ENCODE results near the gene TYROBP. TPM values are rescaled to one million over a fixed set of nuclear protein-coding genes. Genes with fewer than 3 reads are reported as not detected.
A peak's percentile ranks its signal among the peaks of the same experiment; 100 is the strongest.
"Not testable (repeated sequence)": the region's sequence is repeated elsewhere in the genome, so short reads cannot be mapped to it uniquely, and the experiment has no call there.

Gene TYROBP
- total RNA-seq, 2 experiments from 2014 or later = 10.6 to 11.2 TPM

GRCh38 chr19:35919306-35919705 lies 11.2 kb upstream of the TYROBP start:
- ATAC-seq (ENCODE audit: low read depth) (no peak), DNase-seq (no peak)
- no peaks in the 10 kb centered on the region for H3K27me3 Mint-ChIP-seq
- peaks cover 3% of the 10 kb centered on the region for H3K4me1 Mint-ChIP-seq
- POLR2A ChIA-PET = no interaction called here
- H3K27ac Mint-ChIP-seq = no peak overlapping the region
- no peaks in the 10 kb centered on the region for H3K9me3 Mint-ChIP-seq
- no peaks in the 10 kb centered on the region for H3K36me3 Mint-ChIP-seq
- H3K4me3 Mint-ChIP-seq = no peak overlapping the region

GRCh38 chr19:35915443-35915842 lies 7.3 kb upstream of the TYROBP start:
- POLR2A ChIA-PET = no interaction called here
- Mint-ChIP-seq H3K9me3 (no peaks in the 10 kb centered on the region), H3K27ac (no peak overlapping the region), H3K4me3 (no peak overlapping the region), H3K27me3 (no peaks in the 10 kb centered on the region), H3K36me3 (no peaks in the 10 kb centered on the region), H3K4me1 (peaks cover 7% of the 10 kb centered on the region)
- no peak for DNase-seq
- no peak for ATAC-seq (ENCODE audit: low read depth)

- DNase-seq (no peak), ATAC-seq (ENCODE audit: low read depth) (no peak)
- H3K4me1 Mint-ChIP-seq = peaks cover 18% of the 10 kb centered on the region
- H3K27me3 Mint-ChIP-seq = no peaks in the 10 kb centered on the region
- H3K27ac Mint-ChIP-seq = no peak overlapping the region
- H3K4me3 Mint-ChIP-seq = no peak overlapping the region
- no peaks in the 10 kb centered on the region for H3K36me3 Mint-ChIP-seq
- POLR2A ChIA-PET = interaction anchor here (1.0 kb wide), 1 partner anchor 173 kb away, joined by 3 read pairs; no protein-coding TSS in a partner anchor
- no peaks in the 10 kb centered on the region for H3K9me3 Mint-ChIP-seq
Measured at GRCh38 chr19:35913589-35913988, 5.5 kb upstream of the TYROBP start.

GRCh38 chr19:35911790-35912189 lies 3.7 kb upstream of the TYROBP start:
- Mint-ChIP-seq H3K4me1 (peaks cover 18% of the 10 kb centered on the region), H3K27ac (no peak overlapping the region), H3K27me3 (no peaks in the 10 kb centered on the region), H3K9me3 (no peaks in the 10 kb centered on the region), H3K4me3 (no peak overlapping the region), H3K36me3 (no peaks in the 10 kb centered on the region)
- POLR2A ChIA-PET = interaction anchor here (0.8 to 1.8 kb wide), 2 partner anchors 8 to 19 kb away, joined by 5 to 7 read pairs; no protein-coding TSS in a partner anchor
- ATAC-seq (ENCODE audit: low read depth) = peak; percentile 11
- DNase-seq = no peak

- DNase-seq (no peak), ATAC-seq (ENCODE audit: low read depth) (no peak)
- H3K4me3 Mint-ChIP-seq = no peak overlapping the region
- H3K9me3 Mint-ChIP-seq = no peaks in the 10 kb centered on the region
- no peaks in the 10 kb centered on the region for H3K36me3 Mint-ChIP-seq
- POLR2A ChIA-PET = interaction anchor here (1.8 kb wide), 1 partner anchor 20 kb away, joined by 7 read pairs; no protein-coding TSS in a partner anchor
- no peak overlapping the region for H3K27ac Mint-ChIP-seq
- H3K4me1 Mint-ChIP-seq = peaks cover 18% of the 10 kb centered on the region
- H3K27me3 Mint-ChIP-seq = no peaks in the 10 kb centered on the region
Measured at GRCh38 chr19:35911173-35911572, 3.1 kb upstream of the TYROBP start.

- H3K9me3 Mint-ChIP-seq; H3K36me3 Mint-ChIP-seq; H3K4me3 Mint-ChIP-seq; DNase-seq; ATAC-seq (ENCODE audit: low read depth); H3K27me3 Mint-ChIP-seq; H3K27ac Mint-ChIP-seq: not testable (repeated sequence)
- POLR2A ChIA-PET = interaction anchor here (0.6 kb wide), 1 partner anchor 415 kb away, joined by 3 read pairs; no protein-coding TSS in a partner anchor
- H3K4me1 Mint-ChIP-seq = peaks cover 17% of the 10 kb centered on the region
Measured at GRCh38 chr19:35910355-35910754, 2.3 kb upstream of the TYROBP start.

- ATAC-seq (ENCODE audit: low read depth) (peak; percentile 33), DNase-seq (no peak)
- no peaks in the 10 kb centered on the region for H3K9me3 Mint-ChIP-seq
- peak overlapping the region; percentile 7 for H3K4me3 Mint-ChIP-seq
- POLR2A ChIA-PET = no interaction called here
- peaks cover 1% of the 10 kb centered on the region for H3K36me3 Mint-ChIP-seq
- no peaks in the 10 kb centered on the region for H3K27me3 Mint-ChIP-seq
- peaks cover 21% of the 10 kb centered on the region for H3K4me1 Mint-ChIP-seq
- peak overlapping the region; percentile 44 for H3K27ac Mint-ChIP-seq
Measured at GRCh38 chr19:35909684-35910035, 1.6 kb upstream of the TYROBP start.

- DNase-seq (no peak), ATAC-seq (ENCODE audit: low read depth) (peak; percentile 30)
- Mint-ChIP-seq H3K27ac (peak overlapping the region; percentile 44), H3K4me1 (peaks cover 26% of the 10 kb centered on the region), H3K9me3 (no peaks in the 10 kb centered on the region), H3K27me3 (no peaks in the 10 kb centered on the region), H3K36me3 (peaks cover 2% of the 10 kb centered on the region), H3K4me3 (peak overlapping the region; percentile 7)
- POLR2A ChIA-PET = interaction anchor here (0.8 kb wide), 1 partner anchor 22 kb away, joined by 3 read pairs; no protein-coding TSS in a partner anchor
Measured at GRCh38 chr19:35908973-35909683, 1.0 kb upstream of the TYROBP start.

- DNase-seq = no peak
- Mint-ChIP-seq H3K36me3 (peaks cover 7% of the 10 kb centered on the region), H3K27me3 (no peaks in the 10 kb centered on the region), H3K27ac (no peak overlapping the region), H3K4me1 (peaks cover 35% of the 10 kb centered on the region), H3K4me3 (no peak overlapping the region), H3K9me3 (no peaks in the 10 kb centered on the region)
- POLR2A ChIA-PET = no interaction called here
- no peak for ATAC-seq (ENCODE audit: low read depth)
Measured at GRCh38 chr19:35907377-35907745, 734 bp downstream of the TYROBP start.

GRCh38 chr19:35905178-35905727 lies 2.8 kb downstream of the TYROBP start:
- Mint-ChIP-seq H3K9me3 (no peaks in the 10 kb centered on the region), H3K4me3 (no peak overlapping the region), H3K36me3 (peaks cover 7% of the 10 kb centered on the region), H3K27me3 (no peaks in the 10 kb centered on the region), H3K27ac (peak overlapping the region; percentile 81), H3K4me1 (peaks cover 40% of the 10 kb centered on the region)
- POLR2A ChIA-PET = interaction anchor here (0.7 to 1.1 kb wide), 3 partner anchors 19 to 35 kb away, joined by 3 to 4 read pairs (median 3); no protein-coding TSS in a partner anchor
- ATAC-seq (ENCODE audit: low read depth) = no peak
- DNase-seq = no peak

GRCh38 chr19:35904311-35905068 lies 3.6 kb downstream of the TYROBP start:
- H3K27me3 Mint-ChIP-seq = no peaks in the 10 kb centered on the region
- H3K27ac Mint-ChIP-seq = peak overlapping the region; percentile 81
- DNase-seq = no peak
- ATAC-seq (ENCODE audit: low read depth) = no peak
- peak overlapping the region; percentile 92 for H3K4me3 Mint-ChIP-seq
- H3K9me3 Mint-ChIP-seq = no peaks in the 10 kb centered on the region
- H3K4me1 Mint-ChIP-seq = peaks cover 36% of the 10 kb centered on the region
- POLR2A ChIA-PET = interaction anchor here (1.1 to 2.5 kb wide), 3 partner anchors 22 to 167 kb away, joined by 4 to 41 read pairs (median 4); no protein-coding TSS in a partner anchor
- H3K36me3 Mint-ChIP-seq = peaks cover 8% of the 10 kb centered on the region

GRCh38 chr19:35903550-35904179 lies 4.4 kb downstream of the TYROBP start:
- Mint-ChIP-seq H3K27me3 (no peaks in the 10 kb centered on the region), H3K27ac (peak overlapping the region; percentile 97), H3K4me3 (peak overlapping the region; percentile 92), H3K4me1 (peaks cover 31% of the 10 kb centered on the region), H3K9me3 (no peaks in the 10 kb centered on the region), H3K36me3 (peaks cover 13% of the 10 kb centered on the region)
- peak; percentile 61 for ATAC-seq (ENCODE audit: low read depth)
- POLR2A ChIA-PET = interaction anchor here (0.7 to 2.5 kb wide), 7 partner anchors 9 to 166 kb away, joined by 3 to 41 read pairs (median 4); no protein-coding TSS in a partner anchor
- DNase-seq = peak; percentile 93
